T-helper 22 cell (primary cell): ENCODE measurements around the gene STX7.

Experiments
- DNase-seq: peaks from one replicate; pipeline ENCODE4 v3.0.0-alpha.2; 2020; ENCODE audit warnings: low read depth

STX7 gene

GRCh38 chr6:132476688-132477087 lies 36.2 kb downstream of the STX7 start:
- no peak for DNase-seq

GRCh38 chr6:132475925-132476324 lies 37.0 kb downstream of the STX7 start:
- DNase-seq: no peak

- no peak for DNase-seq
Measured at GRCh38 chr6:132471787-132472186, 41.1 kb downstream of the STX7 start.

- DNase-seq: no peak
Measured at GRCh38 chr6:132466952-132467351, 46.0 kb downstream of the STX7 start.

- DNase-seq: no peak
Measured at GRCh38 chr6:132465530-132466485, 47.1 kb downstream of the STX7 start.

GRCh38 chr6:132464538-132465256 lies 48.2 kb downstream of the STX7 start:
- DNase-seq: no peak

- DNase-seq: no peak
Measured at GRCh38 chr6:132461958-132462357, 51.0 kb downstream of the STX7 start.

- no peak for DNase-seq
Measured at GRCh38 chr6:132459605-132459952, 53.3 kb downstream of the STX7 start.

- DNase-seq: no peak
Measured at GRCh38 chr6:132458887-132459604, 53.9 kb downstream of the STX7 start.

- no peak for DNase-seq
Measured at GRCh38 chr6:132456700-132457143, 56.2 kb downstream of the STX7 start.

- no peak for DNase-seq
Measured at GRCh38 chr6:132446855-132447241, 66.1 kb downstream of the STX7 start.

GRCh38 chr6:132446141-132446854 lies 66.6 kb downstream of the STX7 start:
- DNase-seq: no peak

GRCh38 chr6:132445201-132445951 lies 67.5 kb downstream of the STX7 start:
- no peak for DNase-seq

GRCh38 chr6:132443206-132443605 lies 69.7 kb downstream of the STX7 start:
- DNase-seq: no peak

GRCh38 chr6:132430110-132430509 lies 82.8 kb downstream of the STX7 start:
- DNase-seq: no peak

GRCh38 chr6:132425176-132425575 lies 87.7 kb downstream of the STX7 start:
- DNase-seq: no peak

- no peak for DNase-seq
Measured at GRCh38 chr6:132423839-132424238, 89.1 kb downstream of the STX7 start.

GRCh38 chr6:132418235-132418965 lies 94.5 kb downstream of the STX7 start:
- DNase-seq: no peak

GRCh38 chr6:132414761-132415160 lies 98.2 kb downstream of the STX7 start:
- no peak for DNase-seq

GRCh38 chr6:132414322-132414721 lies 98.6 kb downstream of the STX7 start:
- DNase-seq: no peak

- no peak for DNase-seq
Measured at GRCh38 chr6:132413499-132413802, 99.5 kb downstream of the STX7 start.
